HG02885 (cell line): ENCODE measurements around the gene PARD3B.

Source experiments
- ATAC-seq: cut with Tn5 transposase; IDR thresholded peaks from one replicate; pipeline ENCODE4 v1.9.1; 2021; ENCODE audit warnings: mild to moderate bottlenecking; ENCODE audit not compliant: unreplicated experiment, poor library complexity

PARD3B gene

DNA sequence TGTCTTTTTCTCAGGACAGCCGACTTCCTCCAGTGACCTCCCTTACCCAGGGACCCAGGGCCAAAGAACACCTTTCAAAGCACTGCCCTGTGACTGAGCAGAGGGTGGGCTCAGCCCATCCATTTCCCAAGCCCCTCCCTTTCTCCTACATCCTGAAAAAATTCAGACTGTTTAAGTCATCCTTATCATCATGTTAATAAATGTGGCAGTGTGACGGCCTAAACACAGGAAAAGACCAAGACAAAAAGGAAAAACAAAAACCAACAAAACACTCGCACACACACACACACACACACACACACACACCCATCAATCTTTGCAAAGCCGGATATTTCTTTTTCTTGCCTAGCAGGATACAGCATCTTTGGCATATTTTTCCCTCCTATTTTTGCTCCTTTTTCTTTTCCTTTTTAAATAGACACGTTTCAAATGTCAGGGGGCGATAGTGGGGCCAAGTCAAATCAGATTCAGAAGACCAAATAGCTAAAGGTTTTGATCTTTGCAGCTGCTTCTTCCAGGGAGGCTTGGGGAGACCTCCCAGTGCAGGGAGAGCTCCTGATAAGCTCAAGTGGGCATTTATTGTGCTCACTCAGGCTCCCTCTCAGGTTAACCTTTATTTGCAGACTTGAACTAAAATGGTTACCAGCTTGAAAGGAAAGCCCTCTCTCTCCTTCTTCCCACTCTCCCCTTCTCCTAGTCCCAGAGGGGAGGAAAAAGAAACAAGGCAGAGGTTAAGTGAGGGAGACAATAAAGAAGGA is 1097.5 kb downstream of the PARD3B start:
- no peak for ATAC-seq

DNA sequence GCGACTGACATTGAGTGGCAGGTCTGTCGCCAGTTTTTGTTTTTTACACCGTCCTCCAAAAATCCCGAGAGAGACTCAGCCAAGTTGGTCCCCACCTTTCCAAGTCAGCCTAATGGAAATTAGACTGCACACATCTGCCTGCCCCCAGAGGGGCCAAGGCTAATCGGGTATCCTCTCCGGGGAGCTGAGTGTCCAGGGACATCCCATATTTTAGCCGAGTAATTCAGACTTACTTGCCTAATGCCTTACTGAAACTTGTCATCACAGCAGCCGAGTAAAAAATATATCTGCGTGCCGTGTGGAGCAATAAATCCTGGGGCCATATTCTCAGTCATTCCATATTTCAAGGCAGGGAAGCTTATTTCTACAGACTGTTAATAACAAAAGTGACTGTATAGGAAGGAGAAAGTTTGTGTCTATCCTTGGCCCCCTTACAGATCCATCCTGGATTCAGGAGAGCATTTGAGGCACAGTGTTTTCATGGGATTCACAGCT is 1098.2 kb downstream of the PARD3B start:
- no peak for ATAC-seq

DNA sequence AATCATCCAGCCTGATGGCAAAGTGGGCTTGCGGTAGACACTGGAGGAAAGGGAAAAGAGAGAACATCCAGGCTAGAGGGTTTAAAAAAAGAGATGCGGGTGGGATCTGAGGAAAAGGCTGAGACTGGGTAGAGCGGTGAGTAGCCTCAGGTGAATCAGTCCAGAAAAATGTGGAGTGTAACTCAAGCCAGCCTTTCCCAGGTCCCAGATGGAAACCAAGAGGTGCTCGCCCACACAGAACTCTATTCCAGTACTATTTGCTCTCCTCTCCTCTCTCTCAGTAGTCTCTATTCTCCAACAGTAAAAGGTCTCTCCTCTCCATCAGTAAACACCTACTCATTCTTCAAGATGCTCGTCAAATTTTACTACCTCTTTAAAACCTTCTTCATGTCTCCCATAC is 1098.7 kb downstream of the PARD3B start:
- no peak for ATAC-seq

- ATAC-seq: peak; percentile 98
Measured at GRCh38 chr2:205646680-205647079, 1101.4 kb downstream of the PARD3B start.

DNA sequence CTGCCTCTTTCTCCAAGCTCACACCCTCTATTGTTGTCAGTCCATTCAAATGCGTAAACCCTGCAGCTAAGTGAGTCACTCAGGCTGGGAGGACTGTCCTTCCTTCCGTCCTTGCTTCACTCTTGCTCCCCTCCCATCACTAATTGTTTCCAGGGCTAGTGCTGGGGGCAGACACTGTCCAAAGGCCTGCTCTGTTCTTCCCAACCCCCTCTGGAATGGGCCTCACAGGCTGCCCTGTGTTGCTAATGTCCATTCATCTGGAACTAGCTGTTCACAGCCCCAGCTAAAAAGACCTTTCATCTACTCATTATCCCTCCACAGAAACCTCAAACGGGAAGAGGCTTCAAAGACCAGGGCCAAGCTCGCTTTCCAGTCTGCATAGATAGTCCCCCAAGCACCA is 1105.2 kb downstream of the PARD3B start:
- no peak for ATAC-seq

GRCh38 chr2:205650931-205651330 is 1105.7 kb downstream of the PARD3B start:
- ATAC-seq: no peak

GRCh38 chr2:205651719-205652118 is 1106.4 kb downstream of the PARD3B start:
- ATAC-seq: no peak

DNA sequence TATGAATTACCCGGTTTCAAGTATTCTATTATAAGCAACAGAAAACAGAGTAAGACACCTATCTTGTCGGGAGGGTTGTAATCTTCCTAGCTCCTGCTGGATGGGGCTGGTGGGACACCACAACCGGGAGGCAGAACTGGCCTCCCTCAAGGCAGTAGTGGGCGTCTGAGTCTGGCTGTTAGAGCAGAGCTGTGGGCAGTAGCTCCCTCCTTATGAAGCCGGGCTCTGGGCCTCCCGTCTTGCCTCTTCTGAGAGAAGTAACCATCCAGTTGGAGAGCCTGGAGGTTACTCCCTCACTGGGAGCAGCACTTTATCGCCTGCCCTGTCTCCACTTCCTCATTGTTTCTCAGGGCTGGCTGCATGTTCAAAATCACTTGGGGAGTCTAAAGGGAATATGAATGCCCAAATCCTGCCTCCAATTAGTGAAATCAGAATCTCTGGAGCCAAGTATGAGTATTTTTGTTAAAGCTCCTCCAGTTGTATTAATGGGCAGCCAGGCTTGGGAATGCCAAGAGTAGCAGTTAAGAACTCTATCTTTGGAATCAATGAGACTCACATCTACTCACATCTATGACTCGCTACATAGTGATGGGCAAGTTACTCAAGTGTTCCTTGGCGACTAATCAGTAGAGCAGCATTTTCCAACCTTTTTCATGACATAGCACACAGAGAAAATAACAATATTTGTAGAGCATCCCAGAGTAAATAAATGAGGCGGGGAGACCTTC is 1109.8 kb downstream of the PARD3B start:
- no peak for ATAC-seq

- no peak for ATAC-seq
Measured at GRCh38 chr2:205655779-205656456, 1110.6 kb downstream of the PARD3B start.

- ATAC-seq: no peak
Measured at GRCh38 chr2:205656461-205656860, 1111.2 kb downstream of the PARD3B start.

DNA sequence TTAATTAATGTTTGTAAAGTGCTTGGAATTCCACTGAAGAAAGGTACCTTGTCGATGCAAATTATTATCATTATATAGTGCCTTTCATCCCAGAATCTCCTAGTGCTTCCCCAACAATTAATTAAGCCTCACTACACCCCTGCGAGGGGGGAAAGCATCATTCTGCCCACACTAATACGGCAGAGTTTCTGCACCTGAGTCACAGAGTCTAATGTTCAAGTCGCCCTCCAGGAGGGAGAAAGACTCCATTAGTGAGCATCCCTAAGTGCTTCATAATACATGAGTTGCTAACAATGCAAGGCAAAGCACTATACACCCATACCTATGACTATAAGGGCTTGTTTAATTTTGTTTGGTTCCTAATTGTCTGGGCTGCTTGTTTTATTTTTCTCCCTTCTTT is 1111.7 kb downstream of the PARD3B start:
- ATAC-seq: no peak

DNA sequence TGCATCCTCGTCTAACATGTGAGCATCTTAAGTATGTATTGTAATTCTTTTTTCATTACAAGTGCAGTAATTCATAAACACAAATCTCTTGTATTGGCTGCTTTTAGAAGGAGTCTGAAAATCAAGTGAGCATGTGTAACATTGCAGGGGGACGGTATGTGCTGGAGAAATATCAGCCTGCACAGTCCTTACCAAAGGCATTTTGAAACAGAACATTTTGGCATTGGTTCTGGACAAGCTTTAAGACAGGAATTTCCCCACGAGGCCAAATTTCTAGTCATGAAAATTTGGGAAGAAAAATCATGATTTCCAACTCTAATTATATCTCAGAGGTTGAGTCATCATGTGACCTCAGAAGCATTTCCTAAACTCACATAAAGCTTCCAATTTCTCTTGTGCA is 1112.3 kb downstream of the PARD3B start:
- ATAC-seq: no peak

DNA sequence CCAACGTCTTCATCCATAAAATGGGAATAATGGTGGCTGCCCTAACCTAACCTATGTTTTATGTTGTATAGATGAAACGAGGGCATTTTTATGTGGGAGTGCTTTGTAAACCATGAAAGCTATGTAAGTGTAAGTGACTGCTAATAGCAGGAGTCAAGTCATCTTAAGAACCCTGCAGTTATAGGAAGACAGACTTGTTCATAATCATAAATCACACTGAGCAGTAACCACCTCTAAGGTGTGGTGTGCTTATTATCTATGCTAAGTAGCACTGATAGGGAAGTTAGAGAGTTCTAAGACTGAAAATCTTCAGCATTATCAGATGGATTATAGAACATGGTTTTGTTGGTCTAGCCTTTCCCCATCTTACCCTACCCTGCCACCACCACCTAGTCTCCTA is 1112.8 kb downstream of the PARD3B start:
- no peak for ATAC-seq

- ATAC-seq: no peak
Measured at GRCh38 chr2:205658572-205658971, 1113.3 kb downstream of the PARD3B start.

- no peak for ATAC-seq
Measured at GRCh38 chr2:205659922-205660321, 1114.6 kb downstream of the PARD3B start.

- peak; percentile 87 for ATAC-seq
Measured at GRCh38 chr2:205660521-205661124, 1115.3 kb downstream of the PARD3B start.

- no peak for ATAC-seq
Measured at GRCh38 chr2:205661281-205661680, 1116.0 kb downstream of the PARD3B start.

GRCh38 chr2:205662206-205662965 is 1117.1 kb downstream of the PARD3B start:
- ATAC-seq: no peak

GRCh38 chr2:205665791-205666190 is 1120.5 kb downstream of the PARD3B start:
- ATAC-seq: no peak
